Measurements from ENCODE around the gene SLC36A2.

DNA sequence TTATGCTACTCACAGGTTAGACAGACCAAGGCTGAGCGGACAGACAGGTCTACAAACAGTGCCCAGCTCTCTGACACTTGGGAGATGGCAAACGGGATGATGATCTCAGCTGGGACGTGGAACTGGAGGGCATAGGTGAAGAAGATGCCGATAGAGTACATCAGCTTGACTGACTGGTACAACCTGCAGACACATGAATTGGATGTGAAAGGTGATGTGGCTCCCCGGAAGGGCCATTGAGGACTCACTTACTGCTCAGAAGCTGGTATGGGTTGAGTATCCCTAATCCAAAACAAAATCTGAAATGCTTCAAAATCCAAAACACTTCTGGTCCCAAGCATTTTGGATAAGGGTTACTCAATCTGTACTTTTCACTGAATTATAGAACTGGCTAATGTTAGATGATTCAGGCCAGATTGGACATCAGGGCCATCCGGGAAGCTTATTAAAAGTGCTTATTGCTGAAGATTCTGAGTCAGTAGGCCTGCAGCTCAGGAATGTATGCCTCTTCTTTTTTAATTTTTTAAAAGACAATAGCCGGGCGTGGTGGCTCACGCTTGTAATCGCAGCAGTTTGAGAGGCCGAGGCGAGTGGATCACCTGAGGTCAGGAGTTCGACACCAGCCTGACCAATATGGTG, 66.2 kb downstream of the SLC36A2 start:
- no peak for TF ChIP-seq POLR2A (IDR thresholded peaks at IDR 0.05)
- TF ChIP-seq, protein P1, sequence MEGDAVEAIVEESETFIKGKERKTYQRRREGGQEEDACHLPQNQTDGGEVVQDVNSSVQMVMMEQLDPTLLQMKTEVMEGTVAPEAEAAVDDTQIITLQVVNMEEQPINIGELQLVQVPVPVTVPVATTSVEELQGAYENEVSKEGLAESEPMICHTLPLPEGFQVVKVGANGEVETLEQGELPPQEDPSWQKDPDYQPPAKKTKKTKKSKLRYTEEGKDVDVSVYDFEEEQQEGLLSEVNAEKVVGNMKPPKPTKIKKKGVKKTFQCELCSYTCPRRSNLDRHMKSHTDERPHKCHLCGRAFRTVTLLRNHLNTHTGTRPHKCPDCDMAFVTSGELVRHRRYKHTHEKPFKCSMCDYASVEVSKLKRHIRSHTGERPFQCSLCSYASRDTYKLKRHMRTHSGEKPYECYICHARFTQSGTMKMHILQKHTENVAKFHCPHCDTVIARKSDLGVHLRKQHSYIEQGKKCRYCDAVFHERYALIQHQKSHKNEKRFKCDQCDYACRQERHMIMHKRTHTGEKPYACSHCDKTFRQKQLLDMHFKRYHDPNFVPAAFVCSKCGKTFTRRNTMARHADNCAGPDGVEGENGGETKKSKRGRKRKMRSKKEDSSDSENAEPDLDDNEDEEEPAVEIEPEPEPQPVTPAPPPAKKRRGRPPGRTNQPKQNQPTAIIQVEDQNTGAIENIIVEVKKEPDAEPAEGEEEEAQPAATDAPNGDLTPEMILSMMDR (IDR thresholded peaks at IDR 0.05) = no peak
